Measurements from ENCODE around the gene SH3GL1. TPM values are rescaled to one million over a fixed set of nuclear protein-coding genes. Genes with fewer than 3 reads are reported as not detected.

SH3GL1 gene
- total and polyA plus RNA-seq, 10 of the 15 experiments (the other 5 are each of a cell fraction or from before 2014, with no cell fraction given) = 0.93 to 47.4 (median 28.4) TPM

GRCh38 chr19:4369888-4370260 is 30.5 kb downstream of the SH3GL1 start:
- ChIA-PET RAD21 (ENCODE audit: unreplicated experiment) (interaction anchor here (0.6 to 1.8 kb wide), 8 partner anchors 11 to 35 kb away, joined by 3 to 10 read pairs (median 4); partner anchors contain the start of genes CHAF1A, MPND and SH3GL1), CTCF (interaction anchor here (0.6 to 3.3 kb wide), 12 partner anchors 9 to 116 kb away, joined by 3 to 16 read pairs (median 4); partner anchors contain the start of genes CHAF1A and SH3GL1), POLR2A (interaction anchor here (0.9 to 2.0 kb wide), 7 partner anchors 10 to 32 kb away, joined by 3 to 11 read pairs (median 5); partner anchors contain the start of genes CHAF1A and MPND), SMC1A (ENCODE audit: uncharacterized antibody, unreplicated experiment) (interaction anchor here (0.8 to 1.5 kb wide), 5 partner anchors 10 to 32 kb away, joined by 3 to 5 read pairs (median 5); partner anchors contain the start of genes CHAF1A and SH3GL1)
- peak overlapping the region; percentile 71 for H3K4me3 ChIP-seq
- H3K27ac ChIP-seq (ENCODE audit: control insufficient read depth, insufficient read depth) = peak overlapping the region; percentile 98
- FAIRE-seq = peak; percentile 94
- WGBS (ENCODE audit: insufficient coverage, insufficient replicate concordance, low lambda C conversion rate, missing lambda C conversion rate) = 2% methylated on average over 21 of the region's 21 CpGs
- in situ Hi-C loops (cut with MboI) (no loop called here), intact Hi-C loops (cut with micrococcal nuclease; ENCODE audit: unreplicated experiment) (loop anchor here (1.0 kb wide), 1 partner anchor 30 kb away; the partner anchor contains the start of gene SH3GL1)
- H3K9ac ChIP-seq (ENCODE audit: control insufficient read depth, insufficient read depth, low read length) = peak overlapping the region; percentile 84
- no peaks in the 10 kb centered on the region for H3K27me3 ChIP-seq (replicated peaks in 1 of 2; ENCODE audit: control insufficient read depth in 2 of 2, insufficient read depth in 2 of 2, low read length in 1 of 2)
- H2AFZ ChIP-seq (ENCODE audit: control insufficient read depth, low read depth, low read length) = no peak overlapping the region
- peaks cover 61% of the 10 kb centered on the region for H3K4me1 ChIP-seq (ENCODE audit: control insufficient read depth, insufficient read depth, low read length)
- no peaks in the 10 kb centered on the region for H3K9me3 ChIP-seq (replicated peaks; ENCODE audit: control insufficient read depth, insufficient read depth, low read length)
- ATAC-seq = peak; percentile 83
- peak overlapping the region; percentile 99 for H3K4me2 ChIP-seq (ENCODE audit: control insufficient read depth, insufficient read depth)
- H3K79me2 ChIP-seq (ENCODE audit: control insufficient read depth, insufficient read depth, low read length) = peaks cover 69% of the 10 kb centered on the region
- no peak for DNase-seq (ENCODE audit: low read depth, low spot score)
- H3K36me3 ChIP-seq (ENCODE audit: control insufficient read depth in 2 of 2, insufficient read depth in 2 of 2, low read length in 1 of 2) = peaks cover 14 to 37% of the 10 kb centered on the region in 2 experiments; a peak in 3 of 4 replicates
- no TSS peak for BruUV-seq (replicated peaks)
- no peaks in the 10 kb centered on the region for H4K20me1 ChIP-seq (ENCODE audit: control insufficient read depth, insufficient read depth)
- peak; percentile 34; the same call in 1 of the 2 replicates for TF ChIP-seq EED (IDR thresholded peaks at IDR 0.05; ENCODE audit: low read depth)
- TF ChIP-seq CHD2 (IDR thresholded peaks at IDR 0.05; ENCODE audit: borderline replicate concordance, low read depth, low read length) = 0 out of 2 replicates have a peak, but pooled peaks have one; percentile 36
- 0 out of 2 replicates have a peak, but pooled peaks have one; percentile 41 for TF ChIP-seq NBN (IDR thresholded peaks at IDR 0.05)
- TF ChIP-seq TCF3 (IDR thresholded peaks at IDR 0.05; ENCODE audit: borderline replicate concordance, insufficient read depth, low read depth, low read length) = 0 out of 2 replicates have a peak, but pooled peaks have one; percentile 17
- no peak for TF ChIP-seq NFYA (IDR thresholded peaks at IDR 0.05; ENCODE audit: borderline replicate concordance, low read depth, low read length)
- no peak for TF ChIP-seq BCLAF1 (IDR thresholded peaks at IDR 0.05)
- 0 out of 2 replicates have a peak, but pooled peaks have one; percentile 24 for TF ChIP-seq CREB1 (IDR thresholded peaks at IDR 0.05; ENCODE audit: low read depth)
- no peak; the same call in none of the 2 replicates for TF ChIP-seq POLR2A (IDR thresholded peaks at IDR 0.05; ENCODE audit: low read depth, low read length)
- peak; percentile 53 for TF ChIP-seq USF1 (IDR thresholded peaks at IDR 0.05; ENCODE audit: borderline replicate concordance, extremely low read length, insufficient read depth, low read depth, low read length)
- TF ChIP-seq PAX5 (IDR thresholded peaks at IDR 0.05; ENCODE audit: borderline replicate concordance, low read depth, low read length) = peak; percentile 76; the same call in 1 of the 2 replicates
- no peak for TF ChIP-seq DPF2 (IDR thresholded peaks at IDR 0.05)
- peak; percentile 20; the same call in 1 of the 2 replicates for TF ChIP-seq TAF1 (IDR thresholded peaks at IDR 0.05; ENCODE audit: borderline replicate concordance, low read depth, low read length)
- TF ChIP-seq MYC (IDR thresholded peaks at IDR 0.05; ENCODE audit: insufficient read depth, insufficient read length, insufficient replicate concordance, low read length, severe bottlenecking) = peak; percentile 62
- TF ChIP-seq POU2F2 (IDR thresholded peaks at IDR 0.05; ENCODE audit: borderline replicate concordance, low read depth, low read length) = peak; percentile 36; the same call in 1 of the 3 replicates
- TF ChIP-seq YY1 (IDR thresholded peaks at IDR 0.05; ENCODE audit: low read depth, low read length) = peak; percentile 72
- peak; percentile 49; the same call in 1 of the 2 replicates for TF ChIP-seq RAD21 (IDR thresholded peaks at IDR 0.05; ENCODE audit: insufficient read depth, low read depth, low read length)
- TF ChIP-seq SIN3A (IDR thresholded peaks at IDR 0.05; ENCODE audit: low read depth, low read length) = peak; percentile 72; the same call in 1 of the 2 replicates
- 0 out of 2 replicates have a peak, but pooled peaks have one; percentile 28 for TF ChIP-seq TCF12 (IDR thresholded peaks at IDR 0.05; ENCODE audit: low read depth, low read length)
- TF ChIP-seq BRCA1 (IDR thresholded peaks at IDR 0.05; ENCODE audit: low read depth, low read length) = no peak
- peak; percentile 85 for TF ChIP-seq MXI1 (IDR thresholded peaks at IDR 0.05; ENCODE audit: low read depth, low read length)
